HG03558 (cell line): ENCODE results near the gene FAM169A.
"Not testable (repeated sequence)": the region's sequence is repeated elsewhere in the genome, so short reads cannot be mapped to it uniquely, and the experiment has no call there.

ENCODE experiments used
- ATAC-seq: cut with Tn5 transposase; IDR thresholded peaks from one replicate; pipeline ENCODE4 v1.9.1; 2021; ENCODE audit warnings: moderate number of reproducible peaks; ENCODE audit not compliant: unreplicated experiment; ENCODE audit errors: extremely low read depth

Gene FAM169A

GRCh38 chr5:74870299-74871067 lies 4.3 kb upstream of the FAM169A start:
- ATAC-seq, result no peak

DNA sequence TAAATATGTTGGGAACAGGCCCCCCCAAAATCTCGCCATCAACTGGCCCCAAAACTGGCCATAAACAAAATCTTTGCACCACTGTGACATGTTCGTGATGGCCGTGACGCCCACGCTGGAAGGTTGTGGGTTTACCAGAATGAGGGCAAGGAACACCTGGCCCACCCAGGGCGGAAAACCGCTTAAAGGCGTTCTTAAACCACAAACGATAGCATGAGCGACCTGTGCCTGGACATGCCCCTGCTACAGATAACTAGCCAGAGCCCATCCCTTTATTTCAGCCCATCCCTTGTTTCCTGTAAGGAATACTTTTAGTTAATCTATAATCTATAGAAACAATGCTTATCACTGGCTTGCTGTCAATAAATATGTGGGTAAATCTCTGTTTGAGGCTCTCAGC lies 3.2 kb upstream of the FAM169A start:
- ATAC-seq, result not testable (repeated sequence)

DNA sequence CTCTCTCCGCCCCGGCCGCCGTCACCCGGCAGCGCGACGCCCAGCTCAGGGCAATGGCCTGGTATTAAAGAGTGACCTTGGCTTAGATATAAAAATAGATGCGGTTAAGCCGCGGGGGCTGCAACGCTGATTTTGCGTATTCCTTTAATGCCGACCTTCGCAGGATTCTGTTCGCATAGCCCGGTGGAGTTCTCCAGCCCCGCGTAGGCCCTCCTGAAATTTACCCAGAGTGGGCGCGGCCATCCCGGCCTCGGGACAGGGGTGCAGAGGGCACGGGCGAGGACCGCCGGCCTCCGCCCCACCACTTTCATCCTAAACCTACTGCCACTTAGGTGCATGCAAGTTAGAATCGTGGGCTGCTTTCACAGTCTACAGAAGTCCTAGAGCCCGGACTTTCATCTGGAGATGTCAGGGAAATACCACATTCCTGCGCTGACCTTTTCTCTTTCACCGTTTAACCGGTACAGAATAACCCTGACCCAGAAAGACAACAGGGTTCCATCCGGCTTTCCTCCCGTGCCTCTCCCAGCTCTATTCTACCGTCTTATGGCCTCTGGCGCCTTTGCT lies 492 bp upstream of the FAM169A start:
- ATAC-seq, result no peak

DNA sequence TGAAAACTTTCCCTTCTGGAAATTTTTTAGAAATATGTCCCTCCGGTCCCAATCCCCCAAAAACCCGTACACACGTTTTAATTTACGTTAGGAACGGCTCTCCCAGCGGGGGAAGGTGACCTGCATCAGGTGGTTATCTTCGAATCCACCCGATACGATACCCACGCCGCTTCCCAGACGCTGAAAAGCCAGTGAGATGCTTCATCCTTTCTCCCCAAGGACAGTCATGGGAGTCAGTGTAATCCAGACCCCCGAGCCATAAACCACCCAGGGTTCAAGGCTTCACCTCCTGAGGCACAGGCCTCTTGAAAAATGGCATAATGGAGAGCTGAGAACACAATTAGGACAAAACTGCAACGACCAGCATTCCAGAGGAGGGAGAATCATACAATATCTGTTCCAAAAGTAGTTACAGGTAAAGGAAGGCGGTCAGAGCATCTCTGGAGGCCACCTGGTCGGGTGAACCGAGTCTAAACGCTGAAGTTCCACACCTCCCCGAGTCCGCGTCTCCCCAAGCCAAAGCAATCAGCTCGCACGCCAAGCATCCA lies 857 bp downstream of the FAM169A start:
- no peak for ATAC-seq

GRCh38 chr5:74864823-74865222 lies 1.4 kb downstream of the FAM169A start:
- ATAC-seq, result no peak

DNA sequence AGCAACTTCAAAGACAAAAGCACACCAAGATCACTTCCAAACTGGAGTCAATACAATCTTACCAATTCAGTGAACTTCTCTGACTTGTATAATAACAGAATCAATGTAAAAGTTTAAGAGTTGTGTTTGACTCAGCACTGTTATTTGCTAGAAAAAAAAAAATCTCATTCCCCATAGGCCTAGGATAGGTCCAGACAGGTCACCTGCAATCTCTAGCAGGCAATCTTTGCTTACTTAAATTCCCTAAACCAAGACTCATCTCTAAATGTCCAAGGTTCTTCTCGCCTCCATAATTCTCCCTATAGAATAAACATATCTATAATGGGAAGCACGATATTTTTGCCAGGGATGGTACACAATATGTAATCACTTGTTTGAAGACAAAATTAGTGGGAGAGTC lies 2.5 kb downstream of the FAM169A start:
- no peak for ATAC-seq

- ATAC-seq, result no peak
Observed at GRCh38 chr5:74862221-74862620, 4.0 kb downstream of the FAM169A start.

GRCh38 chr5:74856975-74857374 lies 9.2 kb downstream of the FAM169A start:
- not testable (repeated sequence) for ATAC-seq

GRCh38 chr5:74853256-74853655 lies 12.9 kb downstream of the FAM169A start:
- ATAC-seq, result no peak

- no peak for ATAC-seq
Observed at GRCh38 chr5:74851684-74852353, 14.4 kb downstream of the FAM169A start.

GRCh38 chr5:74850789-74851425 lies 15.3 kb downstream of the FAM169A start:
- ATAC-seq, result no peak

GRCh38 chr5:74850030-74850429 lies 16.2 kb downstream of the FAM169A start:
- ATAC-seq, result no peak

GRCh38 chr5:74848553-74849025 lies 17.6 kb downstream of the FAM169A start:
- no peak for ATAC-seq

- no peak for ATAC-seq
Observed at GRCh38 chr5:74839229-74839628, 27.0 kb downstream of the FAM169A start.

- ATAC-seq, result no peak
Observed at GRCh38 chr5:74838262-74838661, 27.9 kb downstream of the FAM169A start.

DNA sequence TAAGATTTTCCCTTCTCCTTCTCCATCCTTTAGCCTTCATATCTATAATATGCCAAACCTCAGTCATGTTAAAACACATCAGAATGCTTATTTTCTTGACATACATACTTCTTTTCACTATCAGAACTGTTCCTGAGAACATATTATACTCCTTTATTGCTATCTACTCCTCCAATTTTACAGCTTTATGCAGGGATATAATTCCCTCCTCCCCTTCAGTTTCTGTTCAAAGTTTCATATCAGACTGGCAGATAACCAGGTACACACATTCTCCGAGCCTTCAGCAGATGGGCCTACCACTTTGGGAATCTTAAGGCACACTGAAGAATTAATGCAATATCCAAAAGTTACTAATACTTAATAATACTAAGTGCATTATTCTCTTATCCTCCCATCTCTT lies 29.1 kb downstream of the FAM169A start:
- no peak for ATAC-seq

DNA sequence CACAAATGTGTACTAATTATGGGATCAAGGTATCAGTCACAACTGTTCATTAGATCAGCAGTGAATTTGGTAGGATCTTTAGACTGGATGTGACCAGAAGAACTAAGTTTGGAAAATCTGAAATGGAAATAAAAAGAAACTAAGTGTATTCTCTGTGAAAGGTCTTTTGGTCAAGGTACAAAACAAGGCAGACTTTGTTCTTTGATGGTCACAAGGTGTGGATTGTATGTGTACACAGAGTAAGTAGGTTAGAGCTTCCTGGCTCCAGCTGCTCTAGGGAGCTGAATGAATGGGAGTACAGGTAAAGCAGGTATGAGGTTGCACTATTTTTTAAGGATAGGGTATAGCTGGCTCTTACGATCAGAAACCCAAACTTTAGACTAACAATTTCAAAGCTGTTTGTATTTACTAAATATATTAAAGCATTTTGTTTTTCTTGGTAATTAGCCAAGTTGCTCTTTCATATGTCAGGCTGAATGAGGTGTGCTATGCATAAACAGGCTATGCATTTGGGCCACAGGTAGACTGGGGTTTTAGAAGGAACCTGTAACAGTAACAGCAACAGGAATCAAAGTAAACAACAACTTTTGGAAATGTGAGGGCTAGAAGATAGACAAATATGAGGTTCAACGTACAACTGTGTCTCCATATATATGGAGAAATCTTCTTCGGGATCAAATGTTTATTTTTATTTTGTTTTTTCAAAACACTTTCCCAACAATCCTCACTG lies 32.5 kb downstream of the FAM169A start:
- no peak for ATAC-seq

GRCh38 chr5:74829413-74829812 lies 36.8 kb downstream of the FAM169A start:
- no peak for ATAC-seq

DNA sequence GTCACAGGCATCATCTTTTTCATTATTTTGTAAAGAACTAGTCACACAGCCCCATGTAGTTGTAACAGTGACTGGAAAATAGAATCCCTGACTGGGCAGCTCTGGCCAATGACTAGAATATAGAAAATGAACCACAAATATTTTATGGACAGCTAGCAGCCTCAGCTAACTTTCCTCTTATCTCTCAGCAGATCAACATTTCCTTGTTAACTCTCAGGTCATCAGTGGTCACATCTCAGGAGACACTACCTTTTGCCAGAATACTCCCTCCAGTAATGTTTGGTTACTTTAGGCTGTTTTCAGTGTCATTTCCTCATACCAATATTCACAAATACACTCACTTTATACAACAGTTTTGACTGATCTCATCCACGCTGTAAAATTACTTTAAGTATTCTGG lies 43.9 kb downstream of the FAM169A start:
- ATAC-seq, result no peak

DNA sequence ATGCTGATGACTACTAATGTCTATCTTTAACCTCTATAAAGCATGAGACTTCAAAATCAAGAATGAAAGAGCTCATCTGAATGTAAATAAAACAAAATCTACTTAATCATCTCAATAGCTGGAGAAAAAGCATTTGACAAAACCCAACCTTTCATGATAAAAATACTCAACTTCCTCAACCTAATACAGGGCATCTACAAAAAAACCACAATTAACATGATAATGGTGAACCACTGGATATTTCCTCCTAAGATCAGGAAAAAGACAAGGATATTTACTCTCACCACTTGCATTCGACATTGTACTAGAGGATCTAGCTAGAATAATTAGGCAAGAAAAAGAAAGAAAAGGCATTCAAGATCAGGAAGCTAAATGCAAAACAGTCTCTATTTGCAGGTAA lies 49.3 kb downstream of the FAM169A start:
- ATAC-seq, result no peak
